GM20431 (cell line): ENCODE data around the gene CHMP6.

Experiments
- in situ Hi-C: fragments of 300-500 bp; cut with MseI, MboI; formaldehyde crosslinking; loops from one replicate; pipeline ENCODE4 v1.15.0; 2020; ENCODE audit warnings: low sequenced_read_pairs; ENCODE audit not compliant: unreplicated experiment

CHMP6 gene

GRCh38 chr17:80970044-80970761, 21.4 kb upstream of the CHMP6 start:
- in situ Hi-C loops = no loop called here

- in situ Hi-C loops = no loop called here
Measured at GRCh38 chr17:80970762-80971703, 20.6 kb upstream of the CHMP6 start.

- in situ Hi-C loops = no loop called here
Measured at GRCh38 chr17:80971704-80972304, 19.8 kb upstream of the CHMP6 start.

GRCh38 chr17:80976701-80977100, 14.9 kb upstream of the CHMP6 start:
- in situ Hi-C loops = no loop called here

GRCh38 chr17:80977172-80977571, 14.5 kb upstream of the CHMP6 start:
- in situ Hi-C loops = no loop called here

GRCh38 chr17:80978499-80979497, 12.8 kb upstream of the CHMP6 start:
- in situ Hi-C loops = no loop called here

- in situ Hi-C loops = loop anchor here (10.0 kb wide), 1 partner anchor 555 kb away; no protein-coding TSS in a partner anchor
Measured at GRCh38 chr17:80979547-80980378, 11.9 kb upstream of the CHMP6 start.

GRCh38 chr17:80980397-80981061, 11.1 kb upstream of the CHMP6 start:
- in situ Hi-C loops = loop anchor here (10.0 kb wide), 1 partner anchor 556 kb away; no protein-coding TSS in a partner anchor

GRCh38 chr17:80981062-80981902, 10.4 kb upstream of the CHMP6 start:
- in situ Hi-C loops = loop anchor here (10.0 kb wide), 1 partner anchor 556 kb away; no protein-coding TSS in a partner anchor

- in situ Hi-C loops = loop anchor here (10.0 kb wide), 1 partner anchor 557 kb away; no protein-coding TSS in a partner anchor
Measured at GRCh38 chr17:80981929-80982425, 9.7 kb upstream of the CHMP6 start.

- in situ Hi-C loops = loop anchor here (10.0 kb wide), 1 partner anchor 558 kb away; no protein-coding TSS in a partner anchor
Measured at GRCh38 chr17:80982426-80982974, 9.1 kb upstream of the CHMP6 start.

GRCh38 chr17:80983545-80983944, 8.1 kb upstream of the CHMP6 start:
- in situ Hi-C loops = loop anchor here (10.0 kb wide), 1 partner anchor 559 kb away; no protein-coding TSS in a partner anchor

- in situ Hi-C loops = loop anchor here (10.0 kb wide), 1 partner anchor 560 kb away; no protein-coding TSS in a partner anchor
Measured at GRCh38 chr17:80984749-80985148, 6.9 kb upstream of the CHMP6 start.

- in situ Hi-C loops = loop anchor here (10.0 kb wide), 1 partner anchor 561 kb away; no protein-coding TSS in a partner anchor
Measured at GRCh38 chr17:80986046-80986445, 5.6 kb upstream of the CHMP6 start.

GRCh38 chr17:80986816-80987475, 4.7 kb upstream of the CHMP6 start:
- in situ Hi-C loops = loop anchor here (10.0 kb wide), 1 partner anchor 562 kb away; no protein-coding TSS in a partner anchor
